Astrocyte (in vitro differentiated cells and primary cell): ENCODE results near the gene PDE4C. TPM values are rescaled to one million over a fixed set of nuclear protein-coding genes. Genes with fewer than 3 reads are reported as not detected.

Experiments
- DNase-seq: peaks from one replicate; pipeline ENCODE4 v3.0.0-alpha.2; 2010; ENCODE audit warnings: low read depth
- FAIRE-seq: peaks from 2 replicates; lab custom pipeline; 2011; peaks lifted over from hg19 to GRCh38; lab: Jason Lieb, UNC
- H2AFZ ChIP-seq: 2 replicates; pipeline ENCODE4 v1.6.0; 2012; ENCODE audit warnings: low read depth, low read length, inconsistent platforms
- H3K27ac ChIP-seq: 2 replicates; pipeline ENCODE4 v1.5.1; 2011; ENCODE audit warnings: low read depth, low read length, inconsistent platforms
- H3K27me3 ChIP-seq: 2 replicates; pipeline ENCODE4 v1.6.0; 2011; ENCODE audit warnings: low read length, inconsistent platforms; ENCODE audit not compliant: insufficient read depth
- H3K36me3 ChIP-seq: 2 replicates; pipeline ENCODE4 v1.5.1; 2011; ENCODE audit warnings: low read length, inconsistent platforms; ENCODE audit not compliant: insufficient read depth
- H3K4me1 ChIP-seq: 2 replicates; pipeline ENCODE4 v1.5.1; 2011; ENCODE audit warnings: low read length, inconsistent platforms; ENCODE audit not compliant: insufficient read depth
- H3K4me2 ChIP-seq: 2 replicates; pipeline ENCODE4 v1.6.0; 2012; ENCODE audit warnings: low read length, inconsistent platforms
- H3K4me3 ChIP-seq: 2 replicates; pipeline ENCODE4 v1.5.1; 2011; ENCODE audit warnings: low read depth, mild to moderate bottlenecking, low read length, inconsistent platforms; ENCODE audit not compliant: insufficient read depth
- H3K79me2 ChIP-seq: 2 replicates; pipeline ENCODE4 v1.6.0; 2012; ENCODE audit warnings: mild to moderate bottlenecking, low read length, inconsistent platforms; ENCODE audit not compliant: insufficient read depth
- H3K9ac ChIP-seq: 2 replicates; pipeline ENCODE4 v1.6.0; 2012; ENCODE audit warnings: mild to moderate bottlenecking, low read length, inconsistent platforms
- H3K9me3 ChIP-seq: 2 replicates; pipeline ENCODE4 v1.5.1; 2012; ENCODE audit warnings: low read depth, mild to moderate bottlenecking, low read length, inconsistent platforms; ENCODE audit not compliant: insufficient read depth
- H4K20me1 ChIP-seq: 2 replicates; pipeline ENCODE4 v1.6.0; 2012; ENCODE audit warnings: low read length, inconsistent platforms; ENCODE audit not compliant: insufficient read depth
- H3K27ac Mint-ChIP-seq: one replicate; pipeline ENCODE4 v1.8.0; 2021; ENCODE audit warnings: mild to moderate bottlenecking, mixed read lengths; ENCODE audit not compliant: unreplicated experiment
- H3K27me3 Mint-ChIP-seq: one replicate; pipeline ENCODE4 v1.8.0; 2021; ENCODE audit warnings: low read depth, mixed read lengths; ENCODE audit not compliant: unreplicated experiment
- H3K36me3 Mint-ChIP-seq: one replicate; pipeline ENCODE4 v1.8.0; 2021; ENCODE audit warnings: low read depth, mixed read lengths; ENCODE audit not compliant: unreplicated experiment
- H3K4me1 Mint-ChIP-seq: one replicate; pipeline ENCODE4 v1.8.0; 2021; ENCODE audit warnings: low read depth, mixed read lengths; ENCODE audit not compliant: unreplicated experiment
- H3K4me3 Mint-ChIP-seq: one replicate; pipeline ENCODE4 v1.8.0; 2021; ENCODE audit warnings: mild to moderate bottlenecking, moderate library complexity, mixed read lengths; ENCODE audit not compliant: unreplicated experiment
- H3K9me3 Mint-ChIP-seq: one replicate; pipeline ENCODE4 v1.8.0; 2021; ENCODE audit warnings: mild to moderate bottlenecking, mixed read lengths; ENCODE audit not compliant: unreplicated experiment
- EZH2 ChIP-seq: IDR thresholded peaks from 2 replicates; pipeline ENCODE4 v1.6.1; 2012; ENCODE audit warnings: mild to moderate bottlenecking, low read length, inconsistent platforms; ENCODE audit not compliant: insufficient read depth
- total RNA-seq: library from RNA; stranded (reverse); gene quantifications from 2 replicates; pipeline ENCODE4 v1.2.1, GENCODE V29; 2021
- TF ChIP-seq, protein P1 (sequence below): IDR thresholded peaks from 2 replicates; pipeline ENCODE4 v1.5.1; 2011; ENCODE audit warnings: low read depth, mild to moderate bottlenecking, inconsistent platforms, low read length, moderate library complexity; ENCODE audit not compliant: insufficient read depth

The PDE4C gene
- total RNA-seq, 1 donor from 2014 or later, result 0.64 TPM

DNA sequence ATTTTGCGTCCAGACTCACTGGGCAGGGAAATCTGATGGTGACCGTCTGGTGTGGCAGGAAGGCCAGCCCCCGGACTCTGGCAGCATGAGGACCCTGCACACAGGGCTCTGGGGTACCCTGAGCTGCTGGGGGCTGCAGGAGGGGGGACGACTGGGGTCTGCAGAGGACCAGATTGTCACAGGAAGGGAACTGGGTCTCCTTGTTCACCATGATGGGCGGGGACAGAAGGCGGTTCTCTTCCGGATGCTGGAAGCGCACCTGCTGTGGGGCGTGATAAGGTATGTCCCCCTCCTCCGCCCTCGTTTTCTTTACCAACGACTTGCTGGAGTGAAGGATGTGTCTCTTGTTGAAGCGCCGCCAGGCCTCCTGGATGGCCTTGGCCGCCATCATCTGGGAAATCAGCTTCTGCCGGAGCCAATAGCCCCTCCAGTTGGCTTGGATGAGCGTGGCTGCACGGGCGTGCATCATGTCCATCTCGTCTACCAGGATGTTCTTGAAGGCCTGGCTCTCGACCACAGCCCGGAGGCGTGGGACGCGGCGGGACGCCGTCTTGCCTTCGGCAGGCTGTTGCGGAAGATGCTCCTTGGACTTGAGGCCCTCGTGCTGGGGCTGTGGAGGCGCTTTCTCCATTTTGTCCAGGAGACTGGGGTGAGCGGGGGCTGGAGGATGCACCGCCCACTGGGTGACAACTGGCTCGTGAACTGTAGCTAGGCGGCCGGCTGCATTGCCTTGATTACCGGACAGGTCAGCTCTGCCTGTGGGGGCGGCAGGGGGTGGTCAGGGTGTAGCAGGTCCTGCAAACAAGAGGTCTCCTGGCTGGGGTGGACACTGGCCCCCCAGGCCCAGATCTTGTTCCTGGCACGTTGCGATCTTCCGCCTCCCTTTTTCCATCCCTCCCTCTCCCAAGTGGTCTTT lies 40.8 kb upstream of the PDE4C start:
- Histone ChIP-seq H3K4me1 (peaks cover 4% of the 10 kb centered on the region), H3K36me3 (no peaks in the 10 kb centered on the region), H3K9me3 (no peaks in the 10 kb centered on the region), H3K4me3 (no peak overlapping the region), H3K79me2 (no peaks in the 10 kb centered on the region), H3K27me3 (no peaks in the 10 kb centered on the region), H3K27ac (no peak overlapping the region), H2AFZ (no peak overlapping the region), H3K9ac (no peak overlapping the region), H4K20me1 (peaks cover 15% of the 10 kb centered on the region), H3K4me2 (no peak overlapping the region)
- TF ChIP-seq, protein P1, sequence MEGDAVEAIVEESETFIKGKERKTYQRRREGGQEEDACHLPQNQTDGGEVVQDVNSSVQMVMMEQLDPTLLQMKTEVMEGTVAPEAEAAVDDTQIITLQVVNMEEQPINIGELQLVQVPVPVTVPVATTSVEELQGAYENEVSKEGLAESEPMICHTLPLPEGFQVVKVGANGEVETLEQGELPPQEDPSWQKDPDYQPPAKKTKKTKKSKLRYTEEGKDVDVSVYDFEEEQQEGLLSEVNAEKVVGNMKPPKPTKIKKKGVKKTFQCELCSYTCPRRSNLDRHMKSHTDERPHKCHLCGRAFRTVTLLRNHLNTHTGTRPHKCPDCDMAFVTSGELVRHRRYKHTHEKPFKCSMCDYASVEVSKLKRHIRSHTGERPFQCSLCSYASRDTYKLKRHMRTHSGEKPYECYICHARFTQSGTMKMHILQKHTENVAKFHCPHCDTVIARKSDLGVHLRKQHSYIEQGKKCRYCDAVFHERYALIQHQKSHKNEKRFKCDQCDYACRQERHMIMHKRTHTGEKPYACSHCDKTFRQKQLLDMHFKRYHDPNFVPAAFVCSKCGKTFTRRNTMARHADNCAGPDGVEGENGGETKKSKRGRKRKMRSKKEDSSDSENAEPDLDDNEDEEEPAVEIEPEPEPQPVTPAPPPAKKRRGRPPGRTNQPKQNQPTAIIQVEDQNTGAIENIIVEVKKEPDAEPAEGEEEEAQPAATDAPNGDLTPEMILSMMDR, result no peak
- no peak for TF ChIP-seq EZH2
- H3K9me3 Mint-ChIP-seq, result peaks cover 3% of the 10 kb centered on the region
- FAIRE-seq (no peak), DNase-seq (no peak)
- peaks cover 26% of the 10 kb centered on the region for H3K36me3 Mint-ChIP-seq
- H3K4me3 Mint-ChIP-seq, result no peak overlapping the region
- H3K4me1 Mint-ChIP-seq, result no peaks in the 10 kb centered on the region
- H3K27ac Mint-ChIP-seq, result no peak overlapping the region
- H3K27me3 Mint-ChIP-seq, result no peaks in the 10 kb centered on the region

DNA sequence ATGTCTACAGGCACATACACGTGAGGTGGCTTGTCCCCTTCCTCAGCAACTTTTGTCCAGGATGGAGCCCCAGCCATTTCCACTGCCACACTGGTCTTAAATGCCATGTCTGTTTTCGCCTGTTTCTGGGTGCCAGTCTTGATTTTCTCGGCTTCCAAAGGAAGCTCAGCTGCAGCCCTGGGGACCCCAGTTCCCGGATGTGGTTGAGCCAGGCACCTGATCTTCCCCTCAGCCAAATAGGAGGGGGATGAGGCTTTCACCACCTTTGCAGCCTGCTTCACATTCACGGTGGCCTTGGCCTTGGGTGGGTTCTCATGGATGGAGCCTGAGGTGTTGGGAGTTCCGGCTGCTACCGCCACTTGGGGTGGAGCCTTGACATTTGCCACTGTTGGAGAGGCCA lies 39.3 kb upstream of the PDE4C start:
- FAIRE-seq (no peak), DNase-seq (no peak)
- H3K27ac ChIP-seq, result no peak overlapping the region
- Mint-ChIP-seq H3K9me3 (peaks cover 7% of the 10 kb centered on the region), H3K4me3 (no peak overlapping the region), H3K4me1 (no peaks in the 10 kb centered on the region), H3K27ac (no peak overlapping the region), H3K27me3 (no peaks in the 10 kb centered on the region), H3K36me3 (peaks cover 26% of the 10 kb centered on the region)
- H3K9me3 ChIP-seq, result no peaks in the 10 kb centered on the region
- no peak overlapping the region for H3K4me2 ChIP-seq
- TF ChIP-seq EZH2, result no peak
- TF ChIP-seq, protein P1, result no peak
- no peak overlapping the region for H2AFZ ChIP-seq
- no peak overlapping the region for H3K9ac ChIP-seq
- peaks cover 4% of the 10 kb centered on the region for H3K4me1 ChIP-seq
- H3K27me3 ChIP-seq, result no peaks in the 10 kb centered on the region
- H4K20me1 ChIP-seq, result peaks cover 15% of the 10 kb centered on the region
- no peaks in the 10 kb centered on the region for H3K36me3 ChIP-seq
- H3K79me2 ChIP-seq, result no peaks in the 10 kb centered on the region
- no peak overlapping the region for H3K4me3 ChIP-seq
